ENCODE measurements around the gene TPPP2. TPM values are rescaled to one million over a fixed set of nuclear protein-coding genes. Genes with fewer than 3 reads are reported as not detected.

Gene TPPP2
- total RNA-seq, 2 experiments from 2014 or later: not detected

GRCh38 chr14:21049271-21049673 is 19.3 kb downstream of the TPPP2 start:
- POLR2A ChIA-PET: no interaction called here
- CTCF ChIA-PET: no interaction called here

- CTCF ChIA-PET: interaction anchor here (0.7 to 1.4 kb wide), 3 partner anchors 11 to 42 kb away, joined by 3 to 5 read pairs (median 4); no protein-coding TSS in a partner anchor
- POLR2A ChIA-PET: no interaction called here
These were observed 20.6 kb downstream of the TPPP2 start for GRCh38 chr14:21050597-21050996.

DNA sequence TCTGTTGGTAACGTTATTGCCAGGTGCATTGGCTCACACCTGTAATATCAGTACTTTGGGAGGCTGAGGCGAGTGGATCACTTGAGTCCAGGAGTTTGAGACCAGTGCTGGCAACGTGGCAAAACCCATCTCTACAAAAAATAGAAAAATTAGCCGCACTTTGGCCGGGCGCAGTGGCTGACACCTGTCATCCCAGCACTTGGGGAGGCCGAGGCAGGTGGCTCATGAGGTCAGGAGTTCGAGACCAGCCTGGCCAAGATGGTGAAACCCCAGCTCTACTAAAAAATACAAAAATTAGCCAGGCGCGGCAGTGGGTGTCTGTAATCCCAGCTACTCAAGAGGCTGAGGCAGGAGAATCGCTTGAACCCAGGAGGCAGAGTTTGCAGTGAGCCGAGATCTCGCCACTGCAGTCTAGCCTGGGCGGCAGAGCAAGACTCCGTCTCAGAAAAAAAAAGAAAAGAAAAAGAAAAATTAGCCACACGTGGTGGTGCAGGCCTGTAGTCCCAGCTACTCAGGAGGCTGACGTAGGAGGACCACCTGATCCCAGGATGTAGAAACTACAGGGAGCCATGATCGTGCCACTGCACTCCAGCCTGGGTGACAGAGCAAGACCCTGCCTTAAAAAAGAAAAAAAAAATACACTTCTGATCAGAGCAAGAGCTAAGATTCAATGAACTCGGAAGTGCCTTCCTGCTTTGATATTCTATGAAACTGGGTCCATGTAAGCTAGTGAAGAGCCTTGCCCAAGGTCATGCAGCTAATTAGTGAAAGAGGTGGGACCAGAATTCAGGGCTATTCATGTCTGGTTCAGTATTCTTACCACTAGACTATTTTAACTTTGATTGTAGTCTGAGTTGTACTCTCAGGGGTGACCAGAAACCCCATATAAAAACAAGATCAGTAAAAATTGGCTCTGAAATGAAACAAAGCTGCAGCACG is 23.4 kb downstream of the TPPP2 start:
- ChIA-PET POLR2A (no interaction called here), CTCF (interaction anchor here (0.6 kb wide), 1 partner anchor 391 kb away, joined by 3 read pairs; no protein-coding TSS in a partner anchor)

DNA sequence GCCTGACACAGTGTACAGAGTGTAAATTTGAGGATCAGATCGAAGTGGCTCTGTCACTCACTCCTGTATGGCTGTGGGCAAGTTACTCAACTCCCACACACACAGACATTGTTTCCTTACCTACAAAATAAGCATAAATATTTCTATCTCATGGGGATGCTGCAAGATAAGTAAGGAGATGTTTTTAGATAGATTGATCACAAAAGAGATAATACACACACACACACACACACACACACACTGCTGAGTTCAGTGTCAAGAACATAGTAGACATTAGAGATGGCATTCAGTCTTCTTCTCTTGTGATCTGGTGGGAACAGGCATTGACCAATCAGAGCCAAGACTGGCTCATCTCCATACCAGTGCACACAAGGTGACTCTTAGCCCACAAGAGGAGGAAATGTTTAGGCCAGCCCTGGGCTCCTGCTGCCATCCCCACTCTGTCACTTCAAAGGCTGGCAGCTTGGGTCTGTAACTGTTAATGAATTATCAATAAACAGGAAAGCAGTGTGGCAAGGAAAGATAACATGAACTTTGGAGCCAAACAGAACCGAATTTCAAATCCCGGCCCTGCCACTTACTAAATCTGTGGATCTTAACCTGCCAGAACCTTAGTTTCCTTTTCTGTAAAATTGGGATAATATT is 24.2 kb downstream of the TPPP2 start:
- POLR2A ChIA-PET: no interaction called here
- CTCF ChIA-PET: interaction anchor here (0.6 kb wide), 1 partner anchor 392 kb away, joined by 3 read pairs; no protein-coding TSS in a partner anchor

DNA sequence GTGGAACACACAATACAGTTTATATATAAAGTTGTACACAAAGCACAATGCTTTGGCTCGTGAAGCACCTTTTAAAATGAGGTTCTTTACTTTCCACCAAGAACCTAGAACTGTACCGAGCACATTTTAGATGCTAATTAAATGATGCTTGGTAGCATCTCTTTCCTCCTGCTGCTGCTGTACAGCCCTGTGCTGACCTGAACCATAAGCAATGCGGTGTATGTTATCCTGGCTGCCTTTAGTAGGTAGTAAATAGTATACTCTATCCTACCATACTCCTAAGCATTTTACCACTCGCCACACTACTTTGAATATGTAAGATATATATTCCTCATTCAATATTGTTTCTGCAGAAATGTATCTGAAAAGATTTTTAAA is 24.7 kb downstream of the TPPP2 start:
- CTCF ChIA-PET: no interaction called here
- POLR2A ChIA-PET: no interaction called here

DNA sequence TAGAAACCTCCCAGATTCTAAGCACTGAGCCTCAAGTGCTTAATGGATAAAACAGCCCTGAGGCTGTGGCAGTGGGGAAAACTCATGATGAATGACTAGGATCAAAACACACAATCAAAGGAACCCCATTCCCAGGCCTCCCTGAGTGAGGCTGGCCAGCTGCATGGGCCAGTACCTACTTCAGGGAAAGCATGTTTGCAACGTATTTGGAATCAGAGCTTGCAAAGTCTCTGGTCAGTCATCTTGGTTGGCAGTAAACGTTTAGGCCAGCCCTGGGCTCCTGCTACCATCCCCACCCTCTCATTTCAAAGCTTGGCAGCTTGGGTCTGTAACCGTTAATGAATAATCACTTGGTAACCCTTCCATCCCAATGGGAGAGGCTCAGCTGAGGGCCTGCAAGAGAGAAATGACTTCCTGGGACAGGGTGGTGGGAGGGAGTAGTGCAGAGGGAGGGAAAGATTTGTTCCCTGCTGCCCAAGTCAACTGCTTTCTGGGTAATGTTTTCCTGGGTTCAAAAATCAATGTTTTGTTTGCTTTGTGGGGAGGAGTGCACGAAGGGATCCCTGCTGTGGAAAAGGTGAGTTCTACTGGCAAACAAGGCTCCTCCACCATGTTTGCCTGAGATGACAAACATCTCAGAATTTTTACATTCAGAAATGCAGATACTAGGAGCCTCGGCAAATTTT is 25.6 kb downstream of the TPPP2 start:
- POLR2A ChIA-PET: interaction anchor here (0.5 kb wide), 1 partner anchor 76 kb away, joined by 4 read pairs; no protein-coding TSS in a partner anchor
- CTCF ChIA-PET: no interaction called here

DNA sequence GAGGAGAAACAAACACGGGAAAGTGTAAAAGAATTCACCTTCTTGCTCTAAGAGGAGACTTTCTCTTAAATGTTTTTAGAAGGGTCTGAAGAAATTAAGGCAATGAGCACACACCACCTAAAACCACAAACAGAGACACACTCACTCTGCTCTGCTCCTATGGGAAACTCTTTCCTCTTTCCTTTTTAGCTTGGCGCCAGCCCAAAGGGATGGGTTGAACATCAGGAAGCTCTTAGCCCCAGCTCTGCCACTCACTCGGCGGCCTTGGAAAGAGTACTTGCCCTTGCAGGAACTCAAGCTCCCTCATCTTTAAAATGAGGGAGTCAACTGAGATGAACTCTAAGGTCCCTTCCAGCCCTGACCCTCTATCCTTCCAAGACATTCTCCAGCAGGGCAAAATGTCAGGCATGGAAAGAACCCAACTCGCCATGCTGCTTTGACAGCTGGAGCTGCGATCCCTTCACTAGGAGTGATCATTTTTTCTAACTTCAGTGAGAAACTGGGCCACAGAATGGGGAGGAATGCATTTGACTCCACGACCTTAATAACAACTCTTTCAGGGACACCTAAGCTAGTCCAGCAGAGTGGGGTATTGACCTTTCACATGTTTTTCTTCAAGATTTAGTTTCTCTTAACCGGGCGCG is 26.6 kb downstream of the TPPP2 start:
- ChIA-PET POLR2A (no interaction called here), CTCF (interaction anchor here (1.0 kb wide), 1 partner anchor 48 kb away, joined by 4 read pairs; no protein-coding TSS in a partner anchor)

GRCh38 chr14:21057803-21058675 is 28.0 kb downstream of the TPPP2 start, which contains the start of gene RNASE8:
TSS of gene RNASE8 (plus strand) at chr14:21057822. CDS start at chr14:21057893, 71 bp downstream.
- ChIA-PET CTCF (no interaction called here), POLR2A (no interaction called here)

GRCh38 chr14:21058903-21059302 is 28.9 kb downstream of the TPPP2 start:
- POLR2A ChIA-PET: no interaction called here

GRCh38 chr14:21059842-21060613 is 30.0 kb downstream of the TPPP2 start:
- CTCF ChIA-PET: interaction anchor here (1.3 kb wide), 1 partner anchor 33 kb away, joined by 4 read pairs; no protein-coding TSS in a partner anchor
- POLR2A ChIA-PET: no interaction called here

More at GRCh38 chr14:21058903-21059302, 28.9 kb downstream of the TPPP2 start:
- CTCF ChIA-PET: no interaction called here

- POLR2A ChIA-PET: no interaction called here
- CTCF ChIA-PET: interaction anchor here (1.3 kb wide), 1 partner anchor 32 kb away, joined by 4 read pairs; no protein-coding TSS in a partner anchor
These were observed 30.8 kb downstream of the TPPP2 start for GRCh38 chr14:21060614-21061346.

DNA sequence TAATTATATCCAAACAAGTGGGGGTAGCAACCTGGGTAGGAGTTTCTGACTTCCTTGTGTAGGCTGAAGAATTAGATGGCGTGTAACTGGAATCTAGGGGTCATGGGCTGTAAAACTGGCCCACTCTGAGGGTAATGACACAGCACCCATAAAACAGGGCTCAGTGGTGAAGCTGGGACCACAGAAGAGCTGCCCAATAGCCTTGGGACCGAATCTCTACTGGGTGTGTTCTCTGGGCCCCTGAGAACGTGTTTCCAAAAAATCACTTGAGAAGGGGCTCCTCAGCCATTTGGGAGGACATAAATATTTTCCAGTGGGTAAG is 31.3 kb downstream of the TPPP2 start:
- ChIA-PET CTCF (interaction anchor here (1.3 to 1.5 kb wide), 2 partner anchors 11 to 32 kb away, joined by 3 to 4 read pairs; no protein-coding TSS in a partner anchor), POLR2A (no interaction called here)

DNA sequence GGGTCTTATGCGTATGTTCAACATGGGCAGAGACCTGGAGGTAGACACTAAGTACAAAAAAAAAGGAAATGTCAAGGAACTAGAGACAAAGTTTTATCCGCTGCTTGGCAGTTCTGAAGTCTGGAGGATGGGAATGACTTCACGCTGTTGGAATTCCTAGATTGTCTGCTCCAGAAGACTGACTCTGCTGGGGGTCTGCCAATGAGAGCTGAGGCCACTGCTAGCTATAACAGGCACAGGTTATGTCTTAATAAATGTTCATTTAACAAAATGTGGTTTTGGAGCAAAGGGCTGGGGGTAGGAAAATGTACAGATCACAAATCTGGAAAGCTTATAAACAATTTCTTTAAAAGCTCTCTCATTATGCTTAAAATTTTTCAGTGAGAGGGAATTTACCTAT is 33.5 kb downstream of the TPPP2 start:
- ChIA-PET CTCF (interaction anchor here (1.2 kb wide), 1 partner anchor 29 kb away, joined by 3 read pairs; no protein-coding TSS in a partner anchor), POLR2A (no interaction called here)

DNA sequence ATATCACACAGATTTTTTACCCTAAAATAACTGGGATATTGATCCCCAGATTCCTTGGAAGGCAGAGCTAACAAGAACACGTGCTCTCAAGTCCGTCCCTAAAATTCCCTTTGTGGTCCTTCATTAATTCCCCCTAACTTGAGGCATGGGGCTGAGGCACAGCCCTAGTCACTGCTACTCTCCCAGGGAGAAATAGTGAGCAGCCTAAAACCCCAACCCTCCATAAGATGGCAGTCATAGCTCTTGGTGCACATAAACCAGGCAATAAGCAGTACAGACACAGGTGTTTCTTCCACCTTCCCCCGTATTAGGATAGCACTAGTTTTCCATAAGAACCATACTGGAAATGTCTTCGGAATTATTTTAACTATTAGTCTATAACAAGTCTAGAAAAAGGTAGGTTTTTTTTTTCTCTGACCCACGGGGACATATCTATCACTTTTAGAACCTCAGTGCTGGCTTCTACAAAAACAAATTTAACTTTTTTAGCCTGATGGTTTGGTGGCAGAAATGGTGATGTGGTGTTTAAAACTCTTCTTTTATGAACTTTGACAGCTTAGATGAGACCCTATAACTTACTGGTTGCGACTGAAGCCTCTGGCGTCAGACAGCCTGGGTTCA is 37.0 kb downstream of the TPPP2 start:
- POLR2A ChIA-PET: no interaction called here
- CTCF ChIA-PET: interaction anchor here (2.2 to 4.4 kb wide), 5 partner anchors 22 to 52 kb away, joined by 6 to 42 read pairs (median 28); partner anchors contain the start of gene ZNF219

DNA sequence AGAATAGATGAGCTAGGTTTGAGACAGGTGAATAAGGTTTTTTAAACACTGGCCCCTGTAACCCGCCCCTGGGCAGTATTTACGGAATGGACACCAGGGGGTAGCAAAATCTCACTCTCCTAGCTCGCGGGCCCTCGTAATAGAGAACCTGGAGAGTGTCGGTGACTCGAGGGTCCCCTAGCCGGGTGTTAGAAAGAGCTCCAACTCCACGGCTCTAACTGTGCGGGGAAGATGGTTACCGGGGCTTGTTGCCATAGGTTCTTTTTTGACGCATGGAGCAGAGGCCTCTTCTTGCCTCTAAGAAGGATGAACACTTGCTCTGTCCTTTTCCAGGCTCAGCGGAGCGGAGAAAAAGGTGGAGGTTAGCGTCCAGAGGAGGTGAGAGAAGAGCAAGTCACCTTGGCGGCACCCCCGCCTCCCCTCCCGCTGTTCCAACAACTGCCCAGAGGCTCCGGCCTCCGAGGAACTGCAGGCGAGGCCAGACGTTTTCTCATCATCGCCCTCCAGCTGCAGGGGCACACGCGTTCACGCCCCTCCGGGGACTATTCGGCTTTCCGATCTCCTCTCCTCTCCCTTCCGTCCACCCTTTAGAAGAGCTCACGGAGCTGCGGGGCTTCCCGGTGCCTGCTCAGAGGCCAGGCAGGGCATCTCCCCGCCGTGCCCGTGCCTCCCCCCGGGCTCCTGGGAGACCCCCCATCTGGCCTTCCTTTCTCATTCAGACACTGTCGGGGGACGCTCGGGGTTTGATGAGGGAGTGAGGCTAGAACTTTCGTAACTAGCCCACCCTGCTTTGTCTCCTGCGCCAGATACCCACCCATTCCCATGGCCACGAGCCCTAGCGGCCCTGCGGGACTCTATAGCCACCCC is 38.7 kb downstream of the TPPP2 start:
- CTCF ChIA-PET: interaction anchor here (0.6 to 4.4 kb wide), 11 partner anchors 16 to 1459 kb away, joined by 3 to 42 read pairs (median 5); partner anchors contain the start of genes TMEM253 and ZNF219

More for the DNA sequence above, 38.7 kb downstream of the TPPP2 start:
- POLR2A ChIA-PET: no interaction called here

Measured in activated CD8-positive, alpha-beta memory T cell treated with anti-CD3 and anti-CD28 coated beads for 36 hours (primary cell).